ENCODE measurements around the gene ZNF608. TPM values are rescaled to one million over a fixed set of nuclear protein-coding genes. Genes with fewer than 3 reads are reported as not detected.

The ZNF608 gene
- total RNA-seq, 1 donor, result 30.3 TPM

DNA sequence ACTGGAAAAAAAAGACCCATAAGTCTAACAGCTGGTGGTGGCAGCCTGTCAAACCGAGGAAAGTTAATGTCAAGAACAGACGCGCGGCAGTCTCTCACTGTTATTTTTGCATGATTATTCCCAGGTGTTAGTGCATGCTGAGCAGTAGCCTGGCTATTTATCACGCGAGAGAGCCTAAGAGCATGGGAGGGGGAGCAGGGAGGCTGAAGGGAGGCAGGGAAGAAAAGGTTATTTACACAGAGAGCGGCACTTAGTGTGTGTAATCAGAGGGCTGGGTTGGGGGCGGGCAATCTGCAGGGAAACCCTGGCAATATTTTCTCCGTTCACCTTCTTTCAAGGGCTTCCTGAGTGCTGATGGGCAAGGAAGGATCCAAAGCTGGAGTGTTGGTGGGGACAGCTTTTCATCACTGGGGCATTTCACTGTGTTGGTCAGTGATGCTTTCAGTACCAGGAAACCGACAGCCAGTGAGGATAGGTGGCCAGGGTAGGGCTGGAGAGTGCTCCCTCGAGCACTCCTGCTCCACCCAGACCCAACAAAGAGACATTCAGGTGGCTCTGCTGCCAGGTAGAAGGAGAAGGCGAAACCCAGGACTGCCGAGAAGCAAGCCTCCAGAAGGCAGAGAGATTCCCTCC, 39.6 kb downstream of the ZNF608 start:
- TF ChIP-seq, protein P1, sequence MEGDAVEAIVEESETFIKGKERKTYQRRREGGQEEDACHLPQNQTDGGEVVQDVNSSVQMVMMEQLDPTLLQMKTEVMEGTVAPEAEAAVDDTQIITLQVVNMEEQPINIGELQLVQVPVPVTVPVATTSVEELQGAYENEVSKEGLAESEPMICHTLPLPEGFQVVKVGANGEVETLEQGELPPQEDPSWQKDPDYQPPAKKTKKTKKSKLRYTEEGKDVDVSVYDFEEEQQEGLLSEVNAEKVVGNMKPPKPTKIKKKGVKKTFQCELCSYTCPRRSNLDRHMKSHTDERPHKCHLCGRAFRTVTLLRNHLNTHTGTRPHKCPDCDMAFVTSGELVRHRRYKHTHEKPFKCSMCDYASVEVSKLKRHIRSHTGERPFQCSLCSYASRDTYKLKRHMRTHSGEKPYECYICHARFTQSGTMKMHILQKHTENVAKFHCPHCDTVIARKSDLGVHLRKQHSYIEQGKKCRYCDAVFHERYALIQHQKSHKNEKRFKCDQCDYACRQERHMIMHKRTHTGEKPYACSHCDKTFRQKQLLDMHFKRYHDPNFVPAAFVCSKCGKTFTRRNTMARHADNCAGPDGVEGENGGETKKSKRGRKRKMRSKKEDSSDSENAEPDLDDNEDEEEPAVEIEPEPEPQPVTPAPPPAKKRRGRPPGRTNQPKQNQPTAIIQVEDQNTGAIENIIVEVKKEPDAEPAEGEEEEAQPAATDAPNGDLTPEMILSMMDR (IDR thresholded peaks at IDR 0.05; ENCODE audit: insufficient read depth, low read length), result no peak
- peak; percentile 58 for DNase-seq (ENCODE audit: low read depth)

DNA sequence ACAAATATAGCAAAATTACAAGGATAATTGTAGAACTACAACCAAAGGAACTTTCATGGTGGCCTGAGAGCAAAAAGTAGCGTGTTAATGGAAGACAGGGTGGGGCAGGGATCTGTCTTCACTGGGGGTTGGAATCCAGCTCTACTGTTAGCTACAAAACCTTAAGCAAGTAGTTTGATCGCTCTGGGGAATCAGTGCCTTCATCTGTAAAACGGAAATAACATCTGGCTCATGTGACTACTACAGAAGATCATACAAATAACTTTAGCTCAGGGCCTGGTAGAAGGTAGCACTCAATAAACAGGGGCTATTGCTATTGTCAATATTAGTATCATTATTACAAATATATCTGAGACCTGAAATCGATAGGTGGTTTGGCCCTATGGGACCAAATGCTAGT, 40.4 kb downstream of the ZNF608 start:
- no peak for DNase-seq (ENCODE audit: low read depth)
- TF ChIP-seq, protein P1 (IDR thresholded peaks at IDR 0.05; ENCODE audit: insufficient read depth, low read length), result no peak
- H3K4me3 ChIP-seq (ENCODE audit: low read depth, low read length), result no peak overlapping the region

More for the DNA sequence above, 39.6 kb downstream of the ZNF608 start:
- no peak overlapping the region for H3K4me3 ChIP-seq (ENCODE audit: low read depth, low read length)

DNA sequence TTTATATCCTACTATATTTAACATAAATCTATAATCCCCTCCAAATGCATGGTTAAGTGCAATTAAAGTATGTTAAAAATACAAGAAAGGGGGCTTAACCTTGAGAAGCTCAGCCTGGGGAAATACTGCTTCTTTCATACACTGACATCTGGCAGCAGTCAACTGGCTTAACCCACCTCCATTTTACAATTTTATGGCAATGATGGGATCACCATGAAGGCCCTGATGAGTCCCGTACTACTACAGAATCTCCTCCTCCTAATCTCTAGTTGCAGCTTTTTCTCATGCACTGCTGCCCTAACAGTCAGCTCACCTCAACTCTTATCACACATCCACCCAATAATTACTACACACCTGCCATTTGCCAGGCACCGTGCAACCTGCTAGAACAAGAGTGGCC, 40.9 kb downstream of the ZNF608 start:
- TF ChIP-seq, protein P1 (IDR thresholded peaks at IDR 0.05; ENCODE audit: insufficient read depth, low read length), result no peak
- no peak for DNase-seq (ENCODE audit: low read depth)
- no peak overlapping the region for H3K4me3 ChIP-seq (ENCODE audit: low read depth, low read length)

DNA sequence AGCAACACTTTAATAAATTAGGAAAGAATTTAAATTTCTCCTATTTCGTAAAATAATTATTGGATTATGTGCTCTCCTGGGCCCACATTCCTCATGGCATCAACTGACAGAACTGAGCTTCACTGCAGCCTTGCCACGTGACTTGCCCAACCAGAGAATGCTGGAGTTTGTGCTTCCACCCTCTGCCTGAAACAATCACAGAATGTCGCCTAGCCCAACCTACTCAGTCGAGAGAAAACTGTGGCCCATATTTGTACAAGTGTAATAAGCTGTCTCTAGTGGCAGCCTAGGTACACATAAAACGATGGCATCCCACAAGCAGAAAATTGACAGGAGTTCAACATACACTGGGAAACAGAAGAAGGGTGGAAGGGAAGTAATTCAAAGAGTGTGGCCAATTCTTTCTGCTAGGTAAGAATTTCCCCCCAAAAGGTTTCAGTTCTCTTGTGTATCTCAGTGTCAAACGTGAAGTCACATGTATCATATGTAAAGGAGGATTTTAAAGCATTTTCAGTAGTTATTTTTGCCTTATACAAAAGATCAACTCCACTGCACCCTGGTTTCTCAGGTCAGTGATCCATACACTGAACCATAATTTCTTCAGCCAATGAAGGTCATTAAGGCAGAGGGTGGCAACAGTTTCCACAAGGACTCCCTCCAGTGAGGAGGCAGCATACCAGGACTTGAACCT, 41.7 kb downstream of the ZNF608 start:
- H3K4me3 ChIP-seq (ENCODE audit: low read depth, low read length), result no peak overlapping the region
- TF ChIP-seq, protein P1 (IDR thresholded peaks at IDR 0.05; ENCODE audit: insufficient read depth, low read length), result no peak
- no peak for DNase-seq (ENCODE audit: low read depth)

DNA sequence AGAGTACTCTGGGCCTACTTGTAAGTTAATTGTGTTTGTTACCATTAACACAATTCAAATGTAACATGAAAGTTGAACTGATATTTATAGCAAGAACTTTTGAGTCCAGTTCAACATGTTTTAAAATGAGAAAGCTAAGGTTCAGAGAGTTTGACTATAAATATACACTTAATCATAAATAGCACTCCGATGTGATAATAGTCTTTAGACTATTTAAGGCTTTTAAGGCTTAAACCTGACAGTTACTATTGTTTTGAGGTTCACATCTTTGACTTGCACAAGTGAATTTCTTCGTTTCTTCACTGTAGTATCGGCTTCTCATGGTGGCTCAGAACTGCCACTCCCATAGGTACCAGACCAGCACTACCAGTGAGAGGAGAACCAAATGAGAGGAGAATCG, 42.4 kb downstream of the ZNF608 start:
- TF ChIP-seq, protein P1 (IDR thresholded peaks at IDR 0.05; ENCODE audit: insufficient read depth, low read length), result no peak
- no peak for DNase-seq (ENCODE audit: low read depth)
- H3K4me3 ChIP-seq (ENCODE audit: low read depth, low read length), result no peak overlapping the region

DNA sequence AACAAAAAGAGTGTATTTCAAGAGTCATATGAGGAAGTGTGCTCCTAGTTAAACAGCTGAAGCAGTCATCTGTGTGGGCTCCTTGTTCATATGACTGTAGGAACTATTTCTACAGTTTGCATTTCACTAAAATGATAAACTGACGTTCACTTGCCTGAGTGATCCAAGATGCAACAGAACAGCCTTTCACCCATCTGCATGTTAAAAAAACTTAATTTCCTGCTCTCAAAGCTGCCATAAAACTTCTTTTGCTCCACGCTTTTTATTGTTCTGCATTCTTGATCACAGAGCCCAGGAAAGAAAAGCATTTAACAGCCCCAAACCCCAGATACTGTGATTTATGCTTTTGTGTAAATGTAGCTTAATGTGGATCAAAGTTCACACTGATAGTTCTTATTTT, 43.9 kb downstream of the ZNF608 start:
- TF ChIP-seq, protein P1 (IDR thresholded peaks at IDR 0.05; ENCODE audit: insufficient read depth, low read length), result no peak
- H3K4me3 ChIP-seq (ENCODE audit: low read depth, low read length), result no peak overlapping the region
- DNase-seq (ENCODE audit: low read depth), result no peak
